SH-SY5Y (cell line): Measurements from ENCODE around the gene NTN4.

Experiments
- GATA2 ChIP-seq: IDR thresholded peaks from 2 replicates; pipeline ENCODE4 v1.6.1; 2011; ENCODE audit warnings: mild to moderate bottlenecking, low read depth, low read length
- GATA3 ChIP-seq: IDR thresholded peaks from 2 replicates; pipeline ENCODE4 v1.6.1; 2011; ENCODE audit warnings: low read depth, mild to moderate bottlenecking, low read length, moderate library complexity

The NTN4 gene

GRCh38 chr12:95678684-95679083 is 111.9 kb downstream of the NTN4 start:
- no peak for TF ChIP-seq GATA3
- no peak for TF ChIP-seq GATA2

- TF ChIP-seq GATA3: no peak
- TF ChIP-seq GATA2: no peak
Observed at GRCh38 chr12:95674631-95675030, 115.9 kb downstream of the NTN4 start.

GRCh38 chr12:95674163-95674562 is 116.4 kb downstream of the NTN4 start:
- TF ChIP-seq GATA2 (no peak), GATA3 (no peak)

GRCh38 chr12:95673576-95673975 is 117.0 kb downstream of the NTN4 start:
- no peak for TF ChIP-seq GATA2

- TF ChIP-seq GATA3: no peak
- TF ChIP-seq GATA2: no peak
Observed at GRCh38 chr12:95672166-95672565, 118.4 kb downstream of the NTN4 start.

GRCh38 chr12:95671265-95671664 is 119.3 kb downstream of the NTN4 start:
- TF ChIP-seq GATA2 (no peak), GATA3 (no peak)

GRCh38 chr12:95663525-95663924 is 127.0 kb downstream of the NTN4 start:
- TF ChIP-seq GATA2 (no peak), GATA3 (no peak)

- TF ChIP-seq GATA2 (no peak), GATA3 (no peak)
Observed at GRCh38 chr12:95661360-95661759, 129.2 kb downstream of the NTN4 start.

- TF ChIP-seq GATA2 (no peak), GATA3 (no peak)
Observed at GRCh38 chr12:95658386-95658785, 132.2 kb downstream of the NTN4 start.

GRCh38 chr12:95653771-95654546 is 136.6 kb downstream of the NTN4 start:
- TF ChIP-seq GATA2 (no peak), GATA3 (no peak)

GRCh38 chr12:95651681-95652080 is 138.9 kb downstream of the NTN4 start:
- TF ChIP-seq GATA2 (no peak), GATA3 (no peak)

GRCh38 chr12:95648990-95649791 is 141.4 kb downstream of the NTN4 start:
- TF ChIP-seq GATA3: no peak
- TF ChIP-seq GATA2: no peak

- TF ChIP-seq GATA3: no peak
- TF ChIP-seq GATA2: no peak
Observed at GRCh38 chr12:95646781-95647190, 143.8 kb downstream of the NTN4 start.

GRCh38 chr12:95643256-95643655 is 147.3 kb downstream of the NTN4 start:
- TF ChIP-seq GATA2 (no peak), GATA3 (no peak)

- TF ChIP-seq GATA3: no peak
- no peak for TF ChIP-seq GATA2
Observed at GRCh38 chr12:95642583-95642982, 148.0 kb downstream of the NTN4 start.

- TF ChIP-seq GATA3 (no peak), GATA2 (no peak)
Observed at GRCh38 chr12:95641299-95641952, 149.1 kb downstream of the NTN4 start.
